Activated B cell treated with CpG ODN at 0.5 μM for 24 hours (primary cell): ENCODE data around the gene SLIT3. TPM values are rescaled to one million over a fixed set of nuclear protein-coding genes. Genes with fewer than 3 reads are reported as not detected.

Experiments
- ATAC-seq: fragments of 200-7000 bp; cut with Tn5 transposase; one replicate; pipeline ENCODE4 v1.10.0; 2021; ENCODE audit warnings: low read depth, mild to moderate bottlenecking, moderate library complexity
- CTCF ChIA-PET: fragments of 350-600 bp; sonication (Branson Sonifier 250); formaldehyde crosslinking; loops from one replicate; lab custom pipeline; 2021; ENCODE audit warnings: antibody characterized with exemption; lab: Charles Lee
- POLR2A ChIA-PET: fragments of 350-600 bp; sonication (Branson Sonifier 250); formaldehyde crosslinking; loops from one replicate; lab custom pipeline; 2021; ENCODE audit warnings: antibody characterized with exemption; lab: Charles Lee
- DNase-seq: peaks from one replicate; pipeline ENCODE4 v3.0.0; 2022
- H3K27ac Mint-ChIP-seq: one replicate; pipeline ENCODE4 v1.8.0; 2020; ENCODE audit warnings: mixed read lengths
- H3K27me3 Mint-ChIP-seq: one replicate; pipeline ENCODE4 v1.8.0; 2021; ENCODE audit warnings: mixed read lengths
- H3K36me3 Mint-ChIP-seq: one replicate; pipeline ENCODE4 v1.8.0; 2021; ENCODE audit warnings: low read depth, mixed read lengths
- H3K4me1 Mint-ChIP-seq: one replicate; pipeline ENCODE4 v1.8.0; 2021; ENCODE audit warnings: mixed read lengths
- H3K4me3 Mint-ChIP-seq: one replicate; pipeline ENCODE4 v1.8.0; 2020; ENCODE audit warnings: mild to moderate bottlenecking, mixed read lengths
- H3K9me3 Mint-ChIP-seq: one replicate; pipeline ENCODE4 v1.8.0; 2020; ENCODE audit warnings: mixed read lengths
- CTCF ChIP-seq: fragments of 200-600 bp; IDR thresholded peaks from one replicate; pipeline ENCODE4 v1.8.0; 2022; ENCODE audit warnings: antibody characterized with exemption, mild to moderate bottlenecking
- intact Hi-C: fragments of 100-400 bp; cut with micrococcal nuclease; formaldehyde crosslinking; loops from one replicate; pipeline ENCODE4 v1.15.1; 2024
- total RNA-seq: library from RNA; stranded (reverse); gene quantifications from 2 replicates; pipeline ENCODE4 v1.2.3, GENCODE V29; 2022

SLIT3 gene
- total RNA-seq, 1 donor from 2014 or later: not detected

- ChIA-PET CTCF (no interaction called here), POLR2A (no interaction called here)
- ATAC-seq: no peak
- Mint-ChIP-seq H3K4me1 (peaks cover 7% of the 10 kb centered on the region), H3K4me3 (no peak overlapping the region), H3K27ac (no peak overlapping the region), H3K36me3 (no peaks in the 10 kb centered on the region), H3K27me3 (peaks cover 34% of the 10 kb centered on the region), H3K9me3 (no peaks in the 10 kb centered on the region)
- no peak for TF ChIP-seq CTCF
- intact Hi-C loops: no loop called here
- no peak for DNase-seq
Observed at GRCh38 chr5:169305366-169305765, 4.4 kb upstream of the SLIT3 start.

GRCh38 chr5:169304175-169304574, 3.2 kb upstream of the SLIT3 start:
- no peak for TF ChIP-seq CTCF
- H3K36me3 Mint-ChIP-seq: no peaks in the 10 kb centered on the region
- H3K27me3 Mint-ChIP-seq: peaks cover 44% of the 10 kb centered on the region
- intact Hi-C loops: no loop called here
- peaks cover 7% of the 10 kb centered on the region for H3K4me1 Mint-ChIP-seq
- DNase-seq: no peak
- CTCF ChIA-PET: no interaction called here
- POLR2A ChIA-PET: no interaction called here
- ATAC-seq: no peak
- H3K4me3 Mint-ChIP-seq: no peak overlapping the region
- no peaks in the 10 kb centered on the region for H3K9me3 Mint-ChIP-seq
- no peak overlapping the region for H3K27ac Mint-ChIP-seq

GRCh38 chr5:169303119-169303515, 2.2 kb upstream of the SLIT3 start:
- no peak for ATAC-seq
- Mint-ChIP-seq H3K36me3 (no peaks in the 10 kb centered on the region), H3K27ac (no peak overlapping the region), H3K9me3 (no peaks in the 10 kb centered on the region), H3K4me1 (peaks cover 7% of the 10 kb centered on the region), H3K27me3 (peaks cover 47% of the 10 kb centered on the region), H3K4me3 (no peak overlapping the region)
- TF ChIP-seq CTCF: no peak
- POLR2A ChIA-PET: no interaction called here
- intact Hi-C loops: loop anchor here (2.0 kb wide), 1 partner anchor 280 kb away; the partner anchor contains the start of gene SPDL1
- CTCF ChIA-PET: no interaction called here
- no peak for DNase-seq

GRCh38 chr5:169302491-169303118, 1.7 kb upstream of the SLIT3 start:
- no peaks in the 10 kb centered on the region for H3K36me3 Mint-ChIP-seq
- ATAC-seq (no peak), DNase-seq (no peak)
- POLR2A ChIA-PET: no interaction called here
- no peak overlapping the region for H3K27ac Mint-ChIP-seq
- H3K27me3 Mint-ChIP-seq: peaks cover 47% of the 10 kb centered on the region
- H3K4me3 Mint-ChIP-seq: no peak overlapping the region
- intact Hi-C loops: loop anchor here (2.0 kb wide), 1 partner anchor 280 kb away; the partner anchor contains the start of gene SPDL1
- H3K4me1 Mint-ChIP-seq: peaks cover 7% of the 10 kb centered on the region
- TF ChIP-seq CTCF: no peak
- CTCF ChIA-PET: no interaction called here
- no peaks in the 10 kb centered on the region for H3K9me3 Mint-ChIP-seq

GRCh38 chr5:169301986-169302385, 1.0 kb upstream of the SLIT3 start:
- ChIA-PET POLR2A (no interaction called here), CTCF (no interaction called here)
- Mint-ChIP-seq H3K4me3 (no peak overlapping the region), H3K27me3 (peaks cover 47% of the 10 kb centered on the region), H3K27ac (no peak overlapping the region), H3K4me1 (peaks cover 7% of the 10 kb centered on the region), H3K36me3 (no peaks in the 10 kb centered on the region), H3K9me3 (no peaks in the 10 kb centered on the region)
- no peak for DNase-seq
- no peak for ATAC-seq
- no peak for TF ChIP-seq CTCF
- intact Hi-C loops: loop anchor here (2.0 kb wide), 1 partner anchor 281 kb away; the partner anchor contains the start of gene SPDL1
